Suppressor macrophage (primary cell): ENCODE data around the gene LDLRAD4.

Source experiments
- DNase-seq, 4 experiments: peaks; one replicate each; pipeline ENCODE4 v3.0.0-alpha.2; 2020 to 2022

The LDLRAD4 gene

GRCh38 chr18:13451213-13451540 is 232.6 kb downstream of the LDLRAD4 start:
- no peak for DNase-seq

GRCh38 chr18:13451661-13452387 is 233.3 kb downstream of the LDLRAD4 start:
- peak; percentile 59 to 82 (median 65) for DNase-seq

- DNase-seq, result peak; percentile 46 to 69 (median 60)
Measured at GRCh38 chr18:13452388-13452811, 233.8 kb downstream of the LDLRAD4 start.

- DNase-seq, result no peak
Measured at GRCh38 chr18:13452871-13453680, 234.5 kb downstream of the LDLRAD4 start.

GRCh38 chr18:13453714-13454113 is 235.2 kb downstream of the LDLRAD4 start:
- no peak for DNase-seq

GRCh38 chr18:13454363-13455150 is 236.0 kb downstream of the LDLRAD4 start:
- no peak for DNase-seq

- DNase-seq, result peak in 2 of 4 experiments; percentile 20 to 25
Measured at GRCh38 chr18:13455471-13455870, 236.9 kb downstream of the LDLRAD4 start.

GRCh38 chr18:13455960-13456481 is 237.5 kb downstream of the LDLRAD4 start:
- DNase-seq, result no peak

GRCh38 chr18:13456736-13457271 is 238.2 kb downstream of the LDLRAD4 start:
- DNase-seq, result no peak

GRCh38 chr18:13457327-13457726 is 238.8 kb downstream of the LDLRAD4 start:
- DNase-seq, result no peak

- no peak for DNase-seq
Measured at GRCh38 chr18:13460946-13461345, 242.4 kb downstream of the LDLRAD4 start.

- DNase-seq, result peak in 1 of 4 experiments; percentile 14
Measured at GRCh38 chr18:13461469-13461868, 242.9 kb downstream of the LDLRAD4 start.

- DNase-seq, result peak in 3 of 4 experiments; percentile 31 to 64 (median 56)
Measured at GRCh38 chr18:13461936-13462335, 243.4 kb downstream of the LDLRAD4 start.

- no peak for DNase-seq
Measured at GRCh38 chr18:13462686-13463085, 244.1 kb downstream of the LDLRAD4 start.

- DNase-seq, result no peak
Measured at GRCh38 chr18:13463526-13464210, 245.1 kb downstream of the LDLRAD4 start.

- DNase-seq, result peak; percentile 71 to 87 (median 81)
Measured at GRCh38 chr18:13464432-13465123, 246.0 kb downstream of the LDLRAD4 start.

- peak in 2 of 4 experiments; percentile 11 to 27 for DNase-seq
Measured at GRCh38 chr18:13465124-13465446, 246.5 kb downstream of the LDLRAD4 start.

- DNase-seq, result peak in 3 of 4 experiments; percentile 63 to 77 (median 77)
Measured at GRCh38 chr18:13465476-13465875, 246.9 kb downstream of the LDLRAD4 start.

GRCh38 chr18:13470516-13471197 is 252.1 kb downstream of the LDLRAD4 start:
- DNase-seq, result peak; percentile 85 to 96 (median 91)

- DNase-seq, result peak in 3 of 4 experiments; percentile 52 to 61 (median 56)
Measured at GRCh38 chr18:13471198-13471845, 252.8 kb downstream of the LDLRAD4 start.
